ENCODE results near the gene PRKG1. TPM values are rescaled to one million over a fixed set of nuclear protein-coding genes. Genes with fewer than 3 reads are reported as not detected.

The PRKG1 gene
- total RNA-seq, 1 donor from 2014 or later: 1.2 TPM

- ATAC-seq: no peak
- DNase-seq (ENCODE audit: low spot score): no peak
These were observed 411.4 kb downstream of the PRKG1 start for GRCh38 chr10:51485668-51486067.

GRCh38 chr10:51487576-51487975 lies 413.3 kb downstream of the PRKG1 start:
- no peak for DNase-seq (ENCODE audit: low spot score)
- ATAC-seq: no peak

GRCh38 chr10:51488766-51489408 lies 414.6 kb downstream of the PRKG1 start:
- DNase-seq (ENCODE audit: low spot score): no peak
- no peak for ATAC-seq

GRCh38 chr10:51498424-51498823 lies 424.1 kb downstream of the PRKG1 start:
- ATAC-seq (no peak), DNase-seq (ENCODE audit: low spot score) (no peak)

- DNase-seq (ENCODE audit: low spot score): no peak
- ATAC-seq: no peak
These were observed 427.1 kb downstream of the PRKG1 start for GRCh38 chr10:51501396-51501795.

GRCh38 chr10:51502124-51502523 lies 427.8 kb downstream of the PRKG1 start:
- DNase-seq (ENCODE audit: low spot score): no peak
- no peak for ATAC-seq

GRCh38 chr10:51503378-51503777 lies 429.1 kb downstream of the PRKG1 start:
- ATAC-seq: no peak
- no peak for DNase-seq (ENCODE audit: low spot score)

- ATAC-seq (no peak), DNase-seq (ENCODE audit: low spot score) (no peak)
These were observed 433.2 kb downstream of the PRKG1 start for GRCh38 chr10:51507476-51507875.

- ATAC-seq: no peak
These were observed 433.9 kb downstream of the PRKG1 start for GRCh38 chr10:51508156-51508555.

GRCh38 chr10:51510231-51510630 lies 435.9 kb downstream of the PRKG1 start:
- no peak for DNase-seq (ENCODE audit: low spot score)

More at GRCh38 chr10:51508156-51508555, 433.9 kb downstream of the PRKG1 start:
- DNase-seq (ENCODE audit: low spot score): no peak

GRCh38 chr10:51521605-51522004 lies 447.3 kb downstream of the PRKG1 start:
- no peak for DNase-seq (ENCODE audit: low spot score)
- no peak for ATAC-seq

More at GRCh38 chr10:51510231-51510630, 435.9 kb downstream of the PRKG1 start:
- no peak for ATAC-seq

GRCh38 chr10:51522858-51523257 lies 448.6 kb downstream of the PRKG1 start:
- no peak for ATAC-seq
- DNase-seq (ENCODE audit: low spot score): no peak

- DNase-seq (ENCODE audit: low spot score) (no peak), ATAC-seq (no peak)
These were observed 449.2 kb downstream of the PRKG1 start for GRCh38 chr10:51523440-51523839.

- DNase-seq (ENCODE audit: low spot score): no peak
- no peak for ATAC-seq
These were observed 449.8 kb downstream of the PRKG1 start for GRCh38 chr10:51524041-51524440.

GRCh38 chr10:51527522-51528219 lies 453.4 kb downstream of the PRKG1 start:
- ATAC-seq: no peak
- no peak for DNase-seq (ENCODE audit: low spot score)

- DNase-seq (ENCODE audit: low spot score) (no peak), ATAC-seq (no peak)
These were observed 454.2 kb downstream of the PRKG1 start for GRCh38 chr10:51528527-51528926.

GRCh38 chr10:51530541-51530940 lies 456.3 kb downstream of the PRKG1 start:
- DNase-seq (ENCODE audit: low spot score) (no peak), ATAC-seq (no peak)

- DNase-seq (ENCODE audit: low spot score) (no peak), ATAC-seq (no peak)
These were observed 457.8 kb downstream of the PRKG1 start for GRCh38 chr10:51532044-51532443.

- DNase-seq (ENCODE audit: low spot score) (no peak), ATAC-seq (no peak)
These were observed 468.6 kb downstream of the PRKG1 start for GRCh38 chr10:51542853-51543252.

- ATAC-seq (no peak), DNase-seq (ENCODE audit: low spot score) (no peak)
These were observed 470.6 kb downstream of the PRKG1 start for GRCh38 chr10:51544933-51545332.

GRCh38 chr10:51547941-51548340 lies 473.7 kb downstream of the PRKG1 start:
- ATAC-seq (no peak), DNase-seq (ENCODE audit: low spot score) (no peak)

- ATAC-seq (no peak), DNase-seq (ENCODE audit: low spot score) (no peak)
These were observed 478.6 kb downstream of the PRKG1 start for GRCh38 chr10:51552879-51553278.

Data from left lobe of liver (tissue), 2 donors.